HepG2 (cell line): Measurements from ENCODE around the gene CDC25C. TPM values are rescaled to one million over a fixed set of nuclear protein-coding genes. Genes with fewer than 3 reads are reported as not detected.

Experiments used
- ATAC-seq: fragments of 200-7000 bp; cut with Tn5 transposase; 3 replicates; pipeline ENCODE4 v1.9.1; 2020; ENCODE audit warnings: mild to moderate bottlenecking, moderate library complexity
- BruUV-seq: library from RNA; stranded (reverse); fragments of 400-500 nt; replicated peaks from 2 replicates; lab custom pipeline; 2021; lab: Mats Ljungman, UMichigan
- CTCF ChIA-PET: fragments of 300-600 bp; formaldehyde crosslinking; extraction: SDS; loops from one replicate; lab custom pipeline; 2021; ENCODE audit warnings: low total read pairs, inconsistent platforms, low intra/inter-chr PET ratio; lab: Yijun Ruan, JAX
- POLR2A ChIA-PET: fragments of 350-600 bp; sonication (Branson Sonifier 250); formaldehyde crosslinking; loops from one replicate; lab custom pipeline; 2020; ENCODE audit warnings: antibody characterized with exemption, inconsistent platforms; lab: Yijun Ruan, JAX
- DNase-seq: peaks from one replicate; pipeline ENCODE4 v3.0.0-alpha.2; 2015; ENCODE audit warnings: low spot score
- FAIRE-seq: peaks from 3 replicates; lab custom pipeline; 2011; peaks lifted over from hg19 to GRCh38; lab: Jason Lieb, UNC
- H2AFZ ChIP-seq: one replicate; pipeline ENCODE4 v1.6.1; 2011; ENCODE audit warnings: low read length, inconsistent platforms
- H3K27ac ChIP-seq: fragments of 300-600 bp; 3 replicates; pipeline ENCODE4 v1.8.0; 2011; ENCODE audit warnings: mixed run types, mild to moderate bottlenecking, mixed read lengths, low read length, inconsistent platforms; ENCODE audit not compliant: insufficient read depth; ENCODE audit errors: extremely low read length
- H3K27me3 ChIP-seq, 2 experiments: fragments of 200-600 bp in 1 of 2; 2 replicates in 1 of 2; 3 replicates in 1 of 2; pipeline versions ENCODE4 v1.6.0 to v1.8.0; 2011; ENCODE audit warnings: low read length in 2 of 2, mild to moderate bottlenecking in 2 of 2, moderate library complexity in 2 of 2, inconsistent platforms in 1 of 2; ENCODE audit not compliant: insufficient read depth in 2 of 2, control insufficient read depth in 1 of 2
- H3K36me3 ChIP-seq, 2 experiments: fragments of 200-600 bp in 1 of 2; replicated peaks in 1 of 2; 2 replicates in 1 of 2; 3 replicates in 1 of 2; pipeline versions ENCODE4 v1.5.1 to v1.8.0; 2011; ENCODE audit warnings: low read length in 2 of 2, inconsistent platforms in 1 of 2; ENCODE audit not compliant: insufficient read depth in 2 of 2, control insufficient read depth in 1 of 2
- H3K4me1 ChIP-seq: 2 replicates; pipeline ENCODE4 v1.5.1; 2012; ENCODE audit warnings: low read length, inconsistent platforms; ENCODE audit not compliant: insufficient read depth
- H3K4me2 ChIP-seq: 2 replicates; pipeline ENCODE4 v1.6.0; 2011; ENCODE audit warnings: low read depth, low read length, inconsistent platforms
- H3K4me3 ChIP-seq, 3 experiments: fragments of 200-600 bp in 1 of 3; sonication (generic), shearing (Covaris generic) in 1 of 3; replicated peaks in 1 of 3; 2 replicates each; pipeline ENCODE4 v1.5.1; 2011 to 2016; ENCODE audit warnings: low read length in 3 of 3, inconsistent platforms in 2 of 3, low read depth in 2 of 3, mild to moderate bottlenecking in 2 of 3, control low read depth in 1 of 3, mixed read lengths in 1 of 3; ENCODE audit not compliant: insufficient read depth in 1 of 3
- H3K79me2 ChIP-seq: one replicate; pipeline ENCODE4 v1.6.1; 2011; ENCODE audit warnings: low read length, inconsistent platforms; ENCODE audit not compliant: insufficient read depth
- H3K9ac ChIP-seq: 2 replicates; pipeline ENCODE4 v1.6.0; 2011; ENCODE audit warnings: mild to moderate bottlenecking, low read depth, low read length, inconsistent platforms; ENCODE audit not compliant: insufficient read depth
- H3K9me3 ChIP-seq: 2 replicates; pipeline ENCODE4 v1.5.1; 2012; ENCODE audit warnings: mild to moderate bottlenecking, low read length
- H4K20me1 ChIP-seq: 2 replicates; pipeline ENCODE4 v1.6.0; 2011; ENCODE audit warnings: inconsistent platforms, mild to moderate bottlenecking, low read length, moderate library complexity; ENCODE audit not compliant: insufficient read depth
- KLF13 ChIP-seq: sonication (generic); formaldehyde crosslinking; IDR thresholded peaks from 2 replicates; pipeline ENCODE4 v1.4.0; 2020; ENCODE audit warnings: mild to moderate bottlenecking, missing genetic modification reagents
- MLX ChIP-seq: IDR thresholded peaks from 2 replicates; pipeline ENCODE4 v1.6.1; 2016
- NFKBIZ ChIP-seq: IDR thresholded peaks from 2 replicates; pipeline ENCODE4 v1.6.1; 2018; ENCODE audit warnings: missing genetic modification reagents, missing compliant biosample characterization
- SOX13 ChIP-seq, 3 experiments: fragments of 450-650 bp in 1 of 3; sonication (generic) in 1 of 3; formaldehyde crosslinking in 1 of 3; IDR thresholded peaks in 2 of 3; conservative IDR thresholded peaks in 1 of 3; 2 replicates each; pipeline versions ENCODE4 v1.5.0 to v1.6.1; 2016 to 2020; ENCODE audit warnings: antibody characterized with exemption in 1 of 3, mild to moderate bottlenecking in 1 of 3, missing compliant biosample characterization in 1 of 3, missing genetic modification reagents in 1 of 3, moderate library complexity in 1 of 3
- TAF15 ChIP-seq: fragments of 200-400 bp; formaldehyde crosslinking; IDR thresholded peaks from one replicate; pipeline ENCODE4 v1.6.1; 2018; ENCODE audit warnings: mild to moderate bottlenecking, low read depth, low read length; ENCODE audit not compliant: poor library complexity, severe bottlenecking
- TEF ChIP-seq: sonication (generic); formaldehyde crosslinking; IDR thresholded peaks from 2 replicates; pipeline ENCODE4 v1.5.0; 2020; ENCODE audit warnings: missing genetic modification reagents
- ZC3H4 ChIP-seq: sonication (generic); formaldehyde crosslinking; IDR thresholded peaks from 2 replicates; pipeline ENCODE4 v1.4.0; 2020; ENCODE audit warnings: missing genetic modification reagents, borderline replicate concordance
- ZNF296 ChIP-seq: sonication (generic); formaldehyde crosslinking; conservative IDR thresholded peaks from 2 replicates; pipeline ENCODE4 v1.5.0; 2020; ENCODE audit warnings: mild to moderate bottlenecking, missing genetic modification reagents
- ZNF331 ChIP-seq: sonication (generic); formaldehyde crosslinking; IDR thresholded peaks from 2 replicates; pipeline ENCODE4 v1.4.0; 2020; ENCODE audit warnings: missing genetic modification reagents
- ZNF629 ChIP-seq: sonication (generic); formaldehyde crosslinking; conservative IDR thresholded peaks from 2 replicates; pipeline ENCODE4 v1.5.0; 2020; ENCODE audit warnings: missing genetic modification reagents
- ZNF766 ChIP-seq: sonication (generic); formaldehyde crosslinking; IDR thresholded peaks from 2 replicates; pipeline ENCODE4 v1.5.0; 2020; ENCODE audit warnings: missing genetic modification reagents, borderline replicate concordance
- WGBS: methylation state at CpG from one replicate; pipeline ENCODE4 v1.1.6; 2017; ENCODE audit warnings: low lambda C conversion rate; 5-methylcytosine and 5-hydroxymethylcytosine counted together
- in situ Hi-C: cut with HindIII; loops from 2 replicates; pipeline ENCODE4 v1.10.0; 2017; ENCODE audit warnings: low pct_unique_long_range_greater_than_20kb; ENCODE audit not compliant: extremely low pct_ligation_motif_present
- intact Hi-C: fragments of 100-400 bp; cut with micrococcal nuclease; formaldehyde crosslinking; loops from one replicate; pipeline ENCODE4 v1.10.0; 2022; ENCODE audit not compliant: unreplicated experiment
- polyA plus RNA-seq, 8 experiments: library from polyadenylated mRNA; depleted of rRNA in 3 of 8; stranded (reverse) in 7 of 8; unstranded in 1 of 8; fragments of >200 nt; fragmentation: Illumina TruSeq in 4 of 8; extraction: Trizol in 4 of 8; gene quantifications; 2 replicates each; pipeline versions ENCODE4 v1.2.1 to v1.2.3, GENCODE V29; 2011 to 2016; ENCODE audit warnings: low read depth in 4 of 8, missing spikeins in 1 of 8, mixed read lengths in 1 of 8; ENCODE audit not compliant: insufficient read depth in 1 of 8
- total RNA-seq, 5 experiments: library from RNA; depleted of rRNA; stranded (reverse); fragments of >200 nt; fragmentation: Illumina TruSeq; extraction: Trizol; gene quantifications; 2 replicates each; pipeline ENCODE4 v1.2.3, GENCODE V29; 2016; ENCODE audit warnings: low read depth in 1 of 5

CDC25C gene
- total and polyA plus RNA-seq, 2 of the 13 experiments (the other 11 are each of a cell fraction or from before 2014, with no cell fraction given), result 17.7 to 27.6 TPM

GRCh38 chr5:138315751-138316278 lies 15.8 kb downstream of the CDC25C start:
- WGBS, result 100% methylated on average over 1 of the region's 7 CpGs
- Histone ChIP-seq H4K20me1 (no peaks in the 10 kb centered on the region), H3K9me3 (no peaks in the 10 kb centered on the region), H3K79me2 (no peaks in the 10 kb centered on the region), H3K27me3 (no peaks in the 10 kb centered on the region), H3K27ac (no peak overlapping the region), H3K36me3 (peaks cover 6 to 36% of the 10 kb centered on the region in 2 experiments; a peak in 4 of 5 replicates), H3K4me1 (no peaks in the 10 kb centered on the region), H3K4me3 (no peak overlapping the region), H3K9ac (no peak overlapping the region), H3K4me2 (no peak overlapping the region), H2AFZ (no peak overlapping the region)
- no peak for FAIRE-seq
- ChIA-PET POLR2A (no interaction called here), CTCF (no interaction called here)
- no peak for DNase-seq
- intact Hi-C loops, result no loop called here
- no peak for TF ChIP-seq KLF13 (CRISPR knock-in tag)
- TF ChIP-seq ZNF629 (CRISPR knock-in tag), result no peak
- no peak for TF ChIP-seq MLX
- no peak for TF ChIP-seq TAF15
- TF ChIP-seq SOX13 (IDR thresholded peaks at IDR 0.05), result no peak
- TF ChIP-seq SOX13 (CRISPR knock-in tag; conservative IDR thresholded peaks at IDR 0.05 in 1 of 2, IDR thresholded peaks at IDR 0.05 in 1 of 2), result no peak
- TF ChIP-seq ZNF331 (CRISPR knock-in tag), result no peak
- no peak for TF ChIP-seq TEF (CRISPR knock-in tag)
- TF ChIP-seq ZNF766 (CRISPR knock-in tag), result no peak
- TF ChIP-seq NFKBIZ, result no peak
- no peak for TF ChIP-seq ZNF296 (CRISPR knock-in tag)
- no peak for TF ChIP-seq ZC3H4 (CRISPR knock-in tag)
- BruUV-seq, result no TSS peak
- in situ Hi-C loops, result no loop called here
- no peak for ATAC-seq
